Measurements from ENCODE around the gene THOC5.

DNA sequence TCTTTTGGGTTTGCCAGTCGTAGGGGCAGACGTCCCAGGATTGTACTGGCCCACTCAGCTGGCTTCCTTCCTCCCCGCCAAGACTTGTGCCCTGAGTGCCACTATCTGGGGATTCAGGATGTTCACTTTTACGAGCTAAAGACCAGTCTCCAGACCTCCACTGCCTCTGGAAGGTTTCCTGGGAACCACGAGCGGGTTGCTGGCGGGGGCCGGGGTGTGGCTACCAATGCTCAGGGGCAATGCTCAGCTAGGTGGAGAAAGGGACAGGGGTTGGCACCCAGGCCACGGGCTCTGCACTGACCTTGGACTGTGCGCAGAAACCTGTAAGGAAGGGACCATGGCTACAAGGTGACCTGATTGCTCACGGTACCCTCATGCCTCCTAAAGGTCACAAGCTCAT, 71.3 kb downstream of the THOC5 start:
- TF ChIP-seq, protein P1, sequence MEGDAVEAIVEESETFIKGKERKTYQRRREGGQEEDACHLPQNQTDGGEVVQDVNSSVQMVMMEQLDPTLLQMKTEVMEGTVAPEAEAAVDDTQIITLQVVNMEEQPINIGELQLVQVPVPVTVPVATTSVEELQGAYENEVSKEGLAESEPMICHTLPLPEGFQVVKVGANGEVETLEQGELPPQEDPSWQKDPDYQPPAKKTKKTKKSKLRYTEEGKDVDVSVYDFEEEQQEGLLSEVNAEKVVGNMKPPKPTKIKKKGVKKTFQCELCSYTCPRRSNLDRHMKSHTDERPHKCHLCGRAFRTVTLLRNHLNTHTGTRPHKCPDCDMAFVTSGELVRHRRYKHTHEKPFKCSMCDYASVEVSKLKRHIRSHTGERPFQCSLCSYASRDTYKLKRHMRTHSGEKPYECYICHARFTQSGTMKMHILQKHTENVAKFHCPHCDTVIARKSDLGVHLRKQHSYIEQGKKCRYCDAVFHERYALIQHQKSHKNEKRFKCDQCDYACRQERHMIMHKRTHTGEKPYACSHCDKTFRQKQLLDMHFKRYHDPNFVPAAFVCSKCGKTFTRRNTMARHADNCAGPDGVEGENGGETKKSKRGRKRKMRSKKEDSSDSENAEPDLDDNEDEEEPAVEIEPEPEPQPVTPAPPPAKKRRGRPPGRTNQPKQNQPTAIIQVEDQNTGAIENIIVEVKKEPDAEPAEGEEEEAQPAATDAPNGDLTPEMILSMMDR (IDR thresholded peaks at IDR 0.05), result no peak
- no peak for TF ChIP-seq POLR2A (IDR thresholded peaks at IDR 0.05)
